ENCODE results near the gene SHOX. TPM values are rescaled to one million over a fixed set of nuclear protein-coding genes. Genes with fewer than 3 reads are reported as not detected.

SHOX gene
- total RNA-seq, 1 experiment from 2014 or later: not detected

- intact Hi-C loops (cut with micrococcal nuclease; ENCODE audit: unreplicated experiment): no loop called here
- no peaks in the 10 kb centered on the region for H3K36me3 ChIP-seq (ENCODE audit: control insufficient read depth, insufficient read depth, low read length)
- no peaks in the 10 kb centered on the region for H3K4me1 ChIP-seq
- TF ChIP-seq, protein P1, sequence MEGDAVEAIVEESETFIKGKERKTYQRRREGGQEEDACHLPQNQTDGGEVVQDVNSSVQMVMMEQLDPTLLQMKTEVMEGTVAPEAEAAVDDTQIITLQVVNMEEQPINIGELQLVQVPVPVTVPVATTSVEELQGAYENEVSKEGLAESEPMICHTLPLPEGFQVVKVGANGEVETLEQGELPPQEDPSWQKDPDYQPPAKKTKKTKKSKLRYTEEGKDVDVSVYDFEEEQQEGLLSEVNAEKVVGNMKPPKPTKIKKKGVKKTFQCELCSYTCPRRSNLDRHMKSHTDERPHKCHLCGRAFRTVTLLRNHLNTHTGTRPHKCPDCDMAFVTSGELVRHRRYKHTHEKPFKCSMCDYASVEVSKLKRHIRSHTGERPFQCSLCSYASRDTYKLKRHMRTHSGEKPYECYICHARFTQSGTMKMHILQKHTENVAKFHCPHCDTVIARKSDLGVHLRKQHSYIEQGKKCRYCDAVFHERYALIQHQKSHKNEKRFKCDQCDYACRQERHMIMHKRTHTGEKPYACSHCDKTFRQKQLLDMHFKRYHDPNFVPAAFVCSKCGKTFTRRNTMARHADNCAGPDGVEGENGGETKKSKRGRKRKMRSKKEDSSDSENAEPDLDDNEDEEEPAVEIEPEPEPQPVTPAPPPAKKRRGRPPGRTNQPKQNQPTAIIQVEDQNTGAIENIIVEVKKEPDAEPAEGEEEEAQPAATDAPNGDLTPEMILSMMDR (IDR thresholded peaks at IDR 0.05; ENCODE audit: insufficient read depth in 1 of 2, low read depth in 1 of 2, low read length in 1 of 2, severe bottlenecking in 1 of 2, unreplicated experiment in 1 of 2): no peak
- Mint-ChIP-seq H3K4me1 (ENCODE audit: low read depth, unreplicated experiment) (no peaks in the 10 kb centered on the region), H3K9me3 (ENCODE audit: unreplicated experiment) (no peaks in the 10 kb centered on the region), H3K27me3 (ENCODE audit: insufficient read depth, unreplicated experiment) (peaks cover 11% of the 10 kb centered on the region), H3K36me3 (ENCODE audit: insufficient read depth, unreplicated experiment) (no peaks in the 10 kb centered on the region), H3K4me3 (ENCODE audit: unreplicated experiment) (no peak overlapping the region), H3K27ac (ENCODE audit: unreplicated experiment) (no peak overlapping the region)
- CTCF ChIA-PET: no interaction called here
- no TSS peak for BruUV-seq (replicated peaks)
- no peaks in the 10 kb centered on the region for H3K9me3 ChIP-seq
- no peak overlapping the region for H3K4me3 ChIP-seq (ENCODE audit: low read depth, low read length)
- POLR2A ChIA-PET: no interaction called here
- DNase-seq: no peak
- no peaks in the 10 kb centered on the region for H3K27me3 ChIP-seq (replicated peaks; ENCODE audit: control insufficient read depth, insufficient read depth, low read length)
Observed at GRCh38 chrX:646796-647195, 16.2 kb downstream of the SHOX start.

GRCh38 chrX:649166-649565, 18.6 kb downstream of the SHOX start:
- intact Hi-C loops (cut with micrococcal nuclease; ENCODE audit: unreplicated experiment): no loop called here
- no peaks in the 10 kb centered on the region for H3K4me1 ChIP-seq
- Mint-ChIP-seq H3K9me3 (ENCODE audit: unreplicated experiment) (no peaks in the 10 kb centered on the region), H3K27me3 (ENCODE audit: insufficient read depth, unreplicated experiment) (peaks cover 11% of the 10 kb centered on the region), H3K27ac (ENCODE audit: unreplicated experiment) (no peak overlapping the region), H3K4me3 (ENCODE audit: unreplicated experiment) (no peak overlapping the region), H3K36me3 (ENCODE audit: insufficient read depth, unreplicated experiment) (no peaks in the 10 kb centered on the region), H3K4me1 (ENCODE audit: low read depth, unreplicated experiment) (no peaks in the 10 kb centered on the region)
- no peaks in the 10 kb centered on the region for H3K36me3 ChIP-seq (ENCODE audit: control insufficient read depth, insufficient read depth, low read length)
- DNase-seq: no peak
- CTCF ChIA-PET: no interaction called here
- no peaks in the 10 kb centered on the region for H3K9me3 ChIP-seq
- H3K27me3 ChIP-seq (replicated peaks; ENCODE audit: control insufficient read depth, insufficient read depth, low read length): no peaks in the 10 kb centered on the region
- BruUV-seq (replicated peaks): no TSS peak
- TF ChIP-seq, protein P1 (IDR thresholded peaks at IDR 0.05; ENCODE audit: insufficient read depth in 1 of 2, low read depth in 1 of 2, low read length in 1 of 2, severe bottlenecking in 1 of 2, unreplicated experiment in 1 of 2): no peak
- POLR2A ChIA-PET: no interaction called here
- H3K4me3 ChIP-seq (ENCODE audit: low read depth, low read length): no peak overlapping the region

- Histone ChIP-seq H3K4me3 (ENCODE audit: low read depth, low read length) (no peak overlapping the region), H3K4me1 (no peaks in the 10 kb centered on the region), H3K27me3 (replicated peaks; ENCODE audit: control insufficient read depth, insufficient read depth, low read length) (no peaks in the 10 kb centered on the region), H3K36me3 (ENCODE audit: control insufficient read depth, insufficient read depth, low read length) (no peaks in the 10 kb centered on the region), H3K9me3 (no peaks in the 10 kb centered on the region)
- intact Hi-C loops (cut with micrococcal nuclease; ENCODE audit: unreplicated experiment): no loop called here
- H3K4me1 Mint-ChIP-seq (ENCODE audit: low read depth, unreplicated experiment): no peaks in the 10 kb centered on the region
- BruUV-seq (replicated peaks): no TSS peak
- TF ChIP-seq, protein P1 (IDR thresholded peaks at IDR 0.05; ENCODE audit: insufficient read depth in 1 of 2, low read depth in 1 of 2, low read length in 1 of 2, severe bottlenecking in 1 of 2, unreplicated experiment in 1 of 2): no peak
- ChIA-PET CTCF (no interaction called here), POLR2A (no interaction called here)
- DNase-seq: no peak
- no peaks in the 10 kb centered on the region for H3K9me3 Mint-ChIP-seq (ENCODE audit: unreplicated experiment)
- no peak overlapping the region for H3K4me3 Mint-ChIP-seq (ENCODE audit: unreplicated experiment)
- H3K27me3 Mint-ChIP-seq (ENCODE audit: insufficient read depth, unreplicated experiment): peaks cover 8% of the 10 kb centered on the region
- H3K27ac Mint-ChIP-seq (ENCODE audit: unreplicated experiment): no peak overlapping the region
- no peaks in the 10 kb centered on the region for H3K36me3 Mint-ChIP-seq (ENCODE audit: insufficient read depth, unreplicated experiment)
Observed at GRCh38 chrX:650324-650723, 19.7 kb downstream of the SHOX start.

All from Caco-2 (cell line).